A673 (cell line): Measurements from ENCODE around the gene KCNK1. TPM values are rescaled to one million over a fixed set of nuclear protein-coding genes. Genes with fewer than 3 reads are reported as not detected.

ENCODE experiments used
- BruUV-seq: library from RNA; stranded (reverse); fragments of 400-500 nt; replicated peaks from 2 replicates; lab custom pipeline; 2021; lab: Mats Ljungman, UMichigan
- CTCF ChIA-PET: fragments of 300-600 bp; sonication (Branson Sonifier 250); formaldehyde crosslinking; loops from one replicate; lab custom pipeline; 2022; ENCODE audit warnings: antibody characterized with exemption; lab: Charles Lee
- POLR2A ChIA-PET: fragments of 300-600 bp; sonication (Branson Sonifier 250); formaldehyde crosslinking; loops from one replicate; lab custom pipeline; 2022; ENCODE audit warnings: antibody characterized with exemption; ENCODE audit not compliant: low non-redundant PET; lab: Charles Lee
- DNase-seq: peaks from one replicate; pipeline ENCODE4 v3.0.0-alpha.2; 2015; ENCODE audit warnings: low spot score
- H3K27ac ChIP-seq: fragments of 200-600 bp; sonication (generic); 2 replicates; pipeline ENCODE4 v1.5.1; 2016; ENCODE audit warnings: mixed run types, low read depth, mild to moderate bottlenecking, mixed read lengths, antibody characterized with exemption, low read length; ENCODE audit not compliant: poor library complexity, severe bottlenecking
- H3K27me3 ChIP-seq: fragments of 200-600 bp; sonication (generic); replicated peaks from 2 replicates; pipeline ENCODE4 v1.6.1; 2017; ENCODE audit warnings: mixed run types, low read depth, mild to moderate bottlenecking, mixed read lengths, antibody characterized with exemption, low read length; ENCODE audit not compliant: insufficient read depth, poor library complexity
- H3K36me3 ChIP-seq: fragments of 200-600 bp; sonication (generic); 2 replicates; pipeline ENCODE4 v1.6.1; 2016; ENCODE audit warnings: mixed run types, mild to moderate bottlenecking, mixed read lengths, antibody characterized with exemption, low read length; ENCODE audit not compliant: insufficient read depth, poor library complexity, severe bottlenecking
- H3K4me1 ChIP-seq: fragments of 200-600 bp; sonication (generic); 2 replicates; pipeline ENCODE4 v1.6.1; 2017; ENCODE audit warnings: mixed run types, mild to moderate bottlenecking, mixed read lengths, antibody characterized with exemption, low read length; ENCODE audit not compliant: insufficient read depth, poor library complexity, severe bottlenecking
- H3K4me3 ChIP-seq: fragments of 200-600 bp; sonication (generic); 2 replicates; pipeline ENCODE4 v1.5.1; 2016; ENCODE audit warnings: low read depth, mixed run types, mild to moderate bottlenecking, mixed read lengths, low read length; ENCODE audit not compliant: poor library complexity, severe bottlenecking
- H3K9me3 ChIP-seq: fragments of 200-600 bp; sonication (generic); 2 replicates; pipeline ENCODE4 v1.6.1; 2016; ENCODE audit warnings: mixed run types, low read depth, mild to moderate bottlenecking, mixed read lengths, antibody characterized with exemption, low read length; ENCODE audit not compliant: poor library complexity, severe bottlenecking
- EZH2 ChIP-seq: fragments of 200-600 bp; sonication (generic); IDR thresholded peaks from 2 replicates; pipeline ENCODE4 v1.6.1; 2017; ENCODE audit warnings: borderline replicate concordance, low read depth, mild to moderate bottlenecking, mixed read lengths, antibody characterized with exemption, low read length; ENCODE audit not compliant: poor library complexity, severe bottlenecking
- intact Hi-C: fragments of 100-400 bp; cut with micrococcal nuclease; formaldehyde crosslinking; loops from one replicate; pipeline ENCODE4 v1.10.0; 2022; ENCODE audit not compliant: unreplicated experiment
- total RNA-seq: library from RNA; stranded (reverse); gene quantifications from 2 replicates; pipeline ENCODE4 v1.2.3, GENCODE V29; 2021
- TF ChIP-seq, protein P1 (sequence below): fragments of 300-800, 200-600 bp; sonication (generic); conservative IDR thresholded peaks from 2 replicates; pipeline ENCODE4 v1.5.1; 2017; ENCODE audit warnings: low read depth, mild to moderate bottlenecking, antibody characterized with exemption, low read length, moderate library complexity, mixed read lengths

KCNK1 gene
- total RNA-seq, 1 experiment from 2014 or later, result not detected

DNA sequence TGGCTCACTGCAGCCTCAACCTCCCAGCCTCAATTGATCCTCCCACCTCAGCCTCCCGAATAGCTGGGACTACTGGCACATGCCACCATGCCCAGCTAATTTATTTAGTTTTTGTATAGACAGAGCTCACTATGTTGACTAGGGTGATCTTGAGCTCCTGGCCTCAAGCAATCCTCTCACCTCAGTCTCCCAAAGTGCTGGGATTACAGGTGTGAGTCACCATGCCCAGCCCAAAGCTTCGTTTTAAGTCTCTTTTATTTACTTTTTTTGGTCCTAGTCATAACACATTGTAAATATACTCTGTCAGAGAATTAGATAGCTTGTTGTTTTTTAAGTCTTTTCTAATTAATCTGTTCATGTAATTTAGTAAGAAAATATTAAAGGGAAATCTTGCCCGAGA lies 42.8 kb downstream of the KCNK1 start:
- no peak overlapping the region for H3K4me3 ChIP-seq
- H3K9me3 ChIP-seq, result no peaks in the 10 kb centered on the region
- no peaks in the 10 kb centered on the region for H3K36me3 ChIP-seq
- peaks cover 13% of the 10 kb centered on the region for H3K27me3 ChIP-seq
- no TSS peak for BruUV-seq
- POLR2A ChIA-PET, result no interaction called here
- intact Hi-C loops, result no loop called here
- TF ChIP-seq EZH2, result no peak
- TF ChIP-seq, protein P1, sequence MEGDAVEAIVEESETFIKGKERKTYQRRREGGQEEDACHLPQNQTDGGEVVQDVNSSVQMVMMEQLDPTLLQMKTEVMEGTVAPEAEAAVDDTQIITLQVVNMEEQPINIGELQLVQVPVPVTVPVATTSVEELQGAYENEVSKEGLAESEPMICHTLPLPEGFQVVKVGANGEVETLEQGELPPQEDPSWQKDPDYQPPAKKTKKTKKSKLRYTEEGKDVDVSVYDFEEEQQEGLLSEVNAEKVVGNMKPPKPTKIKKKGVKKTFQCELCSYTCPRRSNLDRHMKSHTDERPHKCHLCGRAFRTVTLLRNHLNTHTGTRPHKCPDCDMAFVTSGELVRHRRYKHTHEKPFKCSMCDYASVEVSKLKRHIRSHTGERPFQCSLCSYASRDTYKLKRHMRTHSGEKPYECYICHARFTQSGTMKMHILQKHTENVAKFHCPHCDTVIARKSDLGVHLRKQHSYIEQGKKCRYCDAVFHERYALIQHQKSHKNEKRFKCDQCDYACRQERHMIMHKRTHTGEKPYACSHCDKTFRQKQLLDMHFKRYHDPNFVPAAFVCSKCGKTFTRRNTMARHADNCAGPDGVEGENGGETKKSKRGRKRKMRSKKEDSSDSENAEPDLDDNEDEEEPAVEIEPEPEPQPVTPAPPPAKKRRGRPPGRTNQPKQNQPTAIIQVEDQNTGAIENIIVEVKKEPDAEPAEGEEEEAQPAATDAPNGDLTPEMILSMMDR, result no peak
- CTCF ChIA-PET, result no interaction called here
- H3K27ac ChIP-seq, result no peak overlapping the region
- no peaks in the 10 kb centered on the region for H3K4me1 ChIP-seq
- DNase-seq, result no peak

DNA sequence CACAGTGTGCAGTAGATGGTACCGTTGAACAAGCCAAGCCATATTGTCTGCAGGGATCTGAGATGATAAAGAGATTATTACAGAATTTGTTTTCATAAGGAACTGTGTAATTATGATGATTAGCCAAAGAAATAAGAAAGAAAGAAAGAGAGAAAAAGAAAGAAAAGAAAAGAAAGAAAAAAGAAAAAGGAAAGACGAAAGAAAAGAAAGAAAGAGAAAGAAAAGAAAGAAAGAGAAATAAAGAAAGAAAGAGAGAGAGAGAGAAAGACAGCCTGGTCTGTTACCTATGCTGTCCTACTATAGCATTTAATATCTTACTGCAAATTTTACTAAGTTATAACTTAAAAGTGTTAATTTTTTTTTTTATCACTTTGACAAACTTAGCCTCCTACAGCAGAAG lies 43.6 kb downstream of the KCNK1 start:
- TF ChIP-seq EZH2, result no peak
- TF ChIP-seq, protein P1, result no peak
- Histone ChIP-seq H3K27ac (no peak overlapping the region), H3K4me1 (no peaks in the 10 kb centered on the region), H3K9me3 (no peaks in the 10 kb centered on the region), H3K4me3 (no peak overlapping the region), H3K36me3 (no peaks in the 10 kb centered on the region), H3K27me3 (peaks cover 13% of the 10 kb centered on the region)
- DNase-seq, result no peak
- CTCF ChIA-PET, result no interaction called here
- BruUV-seq, result no TSS peak
- POLR2A ChIA-PET, result no interaction called here
- intact Hi-C loops, result no loop called here

DNA sequence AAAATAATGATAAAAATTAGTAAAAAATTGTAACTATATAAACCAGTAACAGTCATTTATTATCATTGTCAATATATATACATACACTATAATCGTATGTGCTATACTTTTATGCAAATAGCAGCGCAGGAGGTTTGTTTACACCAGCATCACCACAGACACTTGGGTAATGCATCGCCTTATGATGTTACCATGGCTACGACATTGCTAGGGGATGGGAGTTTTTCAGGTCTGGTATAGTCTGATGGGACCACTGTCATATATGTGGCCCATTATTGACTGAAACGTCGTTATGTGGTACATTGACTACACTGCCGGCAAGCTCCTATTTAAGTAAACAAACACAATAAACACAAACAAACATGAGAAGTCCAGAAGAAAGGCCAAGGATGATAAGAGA lies 45.6 kb downstream of the KCNK1 start:
- Histone ChIP-seq H3K27ac (no peak overlapping the region), H3K27me3 (peaks cover 13% of the 10 kb centered on the region), H3K4me3 (no peak overlapping the region), H3K9me3 (no peaks in the 10 kb centered on the region), H3K4me1 (no peaks in the 10 kb centered on the region), H3K36me3 (no peaks in the 10 kb centered on the region)
- ChIA-PET CTCF (no interaction called here), POLR2A (no interaction called here)
- no TSS peak for BruUV-seq
- TF ChIP-seq, protein P1, result no peak
- TF ChIP-seq EZH2, result no peak
- no peak for DNase-seq
- intact Hi-C loops, result no loop called here
